Large intestine (tissue), 3 donors: ENCODE data around the gene MSI2. TPM values are rescaled to one million over a fixed set of nuclear protein-coding genes. Genes with fewer than 3 reads are reported as not detected.

Experiments used
- DNase-seq, 2 donors: peaks; one replicate each; pipeline versions ENCODE4 v3.0.0 to v3.0.0-alpha.2; 2013
- H3K27ac ChIP-seq: one replicate; pipeline ENCODE4 v1.5.1; 2013; ENCODE audit warnings: low read length
- H3K27me3 ChIP-seq: 2 replicates; pipeline ENCODE4 v1.6.1; 2013; ENCODE audit warnings: low read length; ENCODE audit not compliant: control insufficient read depth, insufficient read depth
- H3K36me3 ChIP-seq: 2 replicates; pipeline ENCODE4 v1.6.1; 2013; ENCODE audit warnings: low read length; ENCODE audit not compliant: control insufficient read depth, insufficient read depth
- H3K4me1 ChIP-seq: one replicate; pipeline ENCODE4 v1.6.1; 2013; ENCODE audit warnings: low read length; ENCODE audit not compliant: control insufficient read depth, insufficient read depth
- H3K4me3 ChIP-seq: one replicate; pipeline ENCODE4 v1.5.1; 2013; ENCODE audit warnings: low read length
- H3K9me3 ChIP-seq: one replicate; pipeline ENCODE4 v1.6.1; 2013; ENCODE audit warnings: mild to moderate bottlenecking, low read depth, low read length, moderate library complexity; ENCODE audit not compliant: control insufficient read depth
- WGBS: methylation state at CpG from one replicate; pipeline ENCODE4 v1.1.5; 2013; ENCODE audit warnings: low lambda C conversion rate; ENCODE audit not compliant: insufficient coverage; 5-methylcytosine and 5-hydroxymethylcytosine counted together
- polyA plus RNA-seq: library from polyadenylated mRNA; unstranded; fragments of 120-200 nt; gene quantifications from one replicate; pipeline ENCODE4 v1.2.1, GENCODE V29; 2013

Gene MSI2
- polyA plus RNA-seq, 1 donor = 46.1 TPM

- Histone ChIP-seq H3K4me3 (no peak overlapping the region), H3K4me1 (no peaks in the 10 kb centered on the region), H3K9me3 (no peaks in the 10 kb centered on the region), H3K27ac (no peak overlapping the region), H3K27me3 (no peaks in the 10 kb centered on the region), H3K36me3 (peaks cover 45% of the 10 kb centered on the region)
- no peak for DNase-seq
- 85% methylated on average over 2 of the region's 6 CpGs for WGBS
These were observed 399.2 kb downstream of the MSI2 start for GRCh38 chr17:57655553-57655952.

- DNase-seq = no peak
- Histone ChIP-seq H3K4me1 (no peaks in the 10 kb centered on the region), H3K9me3 (no peaks in the 10 kb centered on the region), H3K36me3 (peaks cover 42% of the 10 kb centered on the region), H3K27ac (no peak overlapping the region), H3K27me3 (no peaks in the 10 kb centered on the region), H3K4me3 (no peak overlapping the region)
- no CpG with 5 or more reads among the region's 2 CpGs for WGBS
These were observed 400.9 kb downstream of the MSI2 start for GRCh38 chr17:57657211-57657610.

GRCh38 chr17:57662041-57662440, 405.7 kb downstream of the MSI2 start:
- DNase-seq = no peak
- no peak overlapping the region for H3K4me3 ChIP-seq
- peaks cover 5% of the 10 kb centered on the region for H3K4me1 ChIP-seq
- peaks cover 22% of the 10 kb centered on the region for H3K36me3 ChIP-seq
- peak overlapping the region; percentile 50 for H3K27ac ChIP-seq
- no peaks in the 10 kb centered on the region for H3K9me3 ChIP-seq
- no CpG with 5 or more reads among the region's 2 CpGs for WGBS
- H3K27me3 ChIP-seq = no peaks in the 10 kb centered on the region

DNA sequence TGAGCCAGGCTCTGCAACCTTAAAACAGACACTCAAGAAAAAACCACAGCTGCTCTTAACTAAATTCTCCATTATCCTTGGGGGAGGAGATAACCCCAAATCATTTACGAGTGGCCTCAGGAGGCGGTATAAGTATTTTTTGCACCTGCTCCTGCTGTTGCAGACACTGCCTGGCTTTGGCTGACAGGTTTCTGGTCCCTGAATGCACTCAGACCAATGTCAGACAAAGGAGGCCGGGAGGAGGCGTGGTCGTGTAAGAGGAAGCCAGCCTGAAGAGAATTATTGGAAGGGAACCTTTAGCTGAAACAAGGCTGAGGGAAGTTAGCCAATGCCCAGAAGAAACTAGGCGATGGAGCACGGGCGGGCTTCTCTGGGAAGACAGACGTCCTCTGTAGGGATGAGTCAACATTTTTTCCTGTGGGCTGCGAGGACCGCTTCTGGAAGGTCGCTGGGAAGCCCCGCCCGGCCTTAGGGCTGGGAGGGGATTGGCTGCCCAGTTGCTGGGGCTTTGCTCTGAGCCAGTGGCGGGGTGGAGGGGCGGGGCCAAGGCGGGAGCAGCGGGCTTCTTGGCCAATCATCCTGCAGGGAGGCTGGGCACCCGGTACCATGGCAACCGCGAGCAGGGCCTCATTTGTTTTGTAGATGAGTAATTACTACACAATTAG, 406.5 kb downstream of the MSI2 start:
- H3K4me1 ChIP-seq = peaks cover 5% of the 10 kb centered on the region
- DNase-seq = peak; percentile 86 to 90
- WGBS = no CpG with 5 or more reads among the region's 21 CpGs
- peak overlapping the region; percentile 10 for H3K4me3 ChIP-seq
- no peaks in the 10 kb centered on the region for H3K9me3 ChIP-seq
- H3K36me3 ChIP-seq = peaks cover 22% of the 10 kb centered on the region
- H3K27ac ChIP-seq = peak overlapping the region; percentile 50
- H3K27me3 ChIP-seq = no peaks in the 10 kb centered on the region

GRCh38 chr17:57663326-57664070, 407.2 kb downstream of the MSI2 start:
- Histone ChIP-seq H3K27me3 (no peaks in the 10 kb centered on the region), H3K9me3 (no peaks in the 10 kb centered on the region), H3K4me3 (no peak overlapping the region), H3K36me3 (peaks cover 17% of the 10 kb centered on the region), H3K27ac (peak overlapping the region; percentile 44), H3K4me1 (peaks cover 5% of the 10 kb centered on the region)
- no CpG with 5 or more reads among the region's 14 CpGs for WGBS
- no peak for DNase-seq

- Histone ChIP-seq H3K27ac (no peak overlapping the region), H3K27me3 (no peaks in the 10 kb centered on the region), H3K4me1 (peaks cover 5% of the 10 kb centered on the region), H3K36me3 (peaks cover 14% of the 10 kb centered on the region), H3K4me3 (no peak overlapping the region), H3K9me3 (no peaks in the 10 kb centered on the region)
- no CpG with 5 or more reads among the region's 5 CpGs for WGBS
- DNase-seq = no peak
These were observed 408.8 kb downstream of the MSI2 start for GRCh38 chr17:57665128-57665527.

GRCh38 chr17:57665696-57666095, 409.4 kb downstream of the MSI2 start:
- Histone ChIP-seq H3K27me3 (no peaks in the 10 kb centered on the region), H3K4me3 (no peak overlapping the region), H3K36me3 (peaks cover 8% of the 10 kb centered on the region), H3K4me1 (peaks cover 5% of the 10 kb centered on the region), H3K9me3 (no peaks in the 10 kb centered on the region), H3K27ac (no peak overlapping the region)
- no CpG with 5 or more reads among the region's 4 CpGs for WGBS
- DNase-seq = no peak

- Histone ChIP-seq H3K36me3 (peaks cover 4% of the 10 kb centered on the region), H3K27ac (no peak overlapping the region), H3K27me3 (no peaks in the 10 kb centered on the region), H3K4me3 (no peak overlapping the region), H3K9me3 (no peaks in the 10 kb centered on the region), H3K4me1 (peaks cover 5% of the 10 kb centered on the region)
- DNase-seq = no peak
- WGBS = 92% methylated on average over 2 of the region's 5 CpGs
These were observed 410.0 kb downstream of the MSI2 start for GRCh38 chr17:57666201-57666870.

DNA sequence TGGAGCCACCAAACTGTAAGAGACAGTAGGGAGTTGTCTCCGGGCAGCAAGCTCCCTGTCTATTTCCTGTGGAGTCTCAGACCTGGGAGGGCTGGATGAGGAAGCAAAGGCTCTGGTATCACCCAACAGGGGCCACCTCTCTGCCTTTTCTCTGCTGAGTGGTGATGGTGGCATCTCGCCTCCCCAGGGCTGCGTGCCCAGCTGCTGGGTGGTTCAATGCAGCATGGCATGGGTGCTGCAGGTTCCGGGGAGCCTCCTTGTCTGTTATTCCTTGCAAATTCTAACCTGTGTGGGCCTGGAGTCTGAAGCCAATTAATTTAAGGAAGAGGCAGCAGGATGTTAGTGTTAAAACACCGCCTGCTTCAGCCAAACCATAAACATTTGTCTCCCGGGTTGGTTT, 410.6 kb downstream of the MSI2 start:
- Histone ChIP-seq H3K27me3 (no peaks in the 10 kb centered on the region), H3K4me3 (no peak overlapping the region), H3K36me3 (peaks cover 4% of the 10 kb centered on the region), H3K9me3 (no peaks in the 10 kb centered on the region), H3K27ac (no peak overlapping the region), H3K4me1 (peaks cover 5% of the 10 kb centered on the region)
- DNase-seq = no peak
- WGBS = no CpG with 5 or more reads among the region's 6 CpGs

GRCh38 chr17:57667461-57667923, 411.2 kb downstream of the MSI2 start:
- no peak for DNase-seq
- no peaks in the 10 kb centered on the region for H3K27me3 ChIP-seq
- WGBS = no CpG with 5 or more reads among the region's 6 CpGs
- peaks cover 2% of the 10 kb centered on the region for H3K4me1 ChIP-seq
- no peak overlapping the region for H3K27ac ChIP-seq
- H3K36me3 ChIP-seq = peaks cover 4% of the 10 kb centered on the region
- H3K9me3 ChIP-seq = no peaks in the 10 kb centered on the region
- no peak overlapping the region for H3K4me3 ChIP-seq
